Measurements from ENCODE around the gene GALE. TPM values are rescaled to one million over a fixed set of nuclear protein-coding genes. Genes with fewer than 3 reads are reported as not detected.

GALE gene
- total and polyA plus RNA-seq, 2 of the 13 experiments (the other 11 are each of a cell fraction or from before 2014, with no cell fraction given), result 85.2 to 88.4 TPM

GRCh38 chr1:23777979-23778814 lies 22.4 kb downstream of the GALE start, which contains the start of gene PITHD1 (continued):
- TF ChIP-seq YEATS2 (CRISPR knock-in tag; IDR thresholded peaks at IDR 0.05; ENCODE audit: borderline replicate concordance) (peak; percentile 79), GPBP1L1 (CRISPR knock-in tag; IDR thresholded peaks at IDR 0.05) (no peak), ZNF124 (CRISPR knock-in tag; IDR thresholded peaks at IDR 0.05) (no peak), HNRNPUL1 (IDR thresholded peaks at IDR 0.05; ENCODE audit: low read depth, low read length) (no peak), GLI4 (CRISPR knock-in tag; IDR thresholded peaks at IDR 0.05; ENCODE audit: borderline replicate concordance) (no peak), ZBTB42 (CRISPR knock-in tag; IDR thresholded peaks at IDR 0.05) (peak; percentile 73; the same call in 1 of the 2 replicates), ZBTB7B (CRISPR knock-in tag; IDR thresholded peaks at IDR 0.05) (peak; percentile 37; the same call in 1 of the 2 replicates), PHF20 (CRISPR knock-in tag; IDR thresholded peaks at IDR 0.05) (peak; percentile 77), FOXP4 (CRISPR knock-in tag; IDR thresholded peaks at IDR 0.05) (peak; percentile 29; the same call in 1 of the 2 replicates), ZSCAN30 (CRISPR knock-in tag; IDR thresholded peaks at IDR 0.05) (peak; percentile 20; the same call in 1 of the 2 replicates), MYPOP (CRISPR knock-in tag; IDR thresholded peaks at IDR 0.05) (peak; percentile 87), ZNF75D (CRISPR knock-in tag; IDR thresholded peaks at IDR 0.05; ENCODE audit: borderline replicate concordance) (no peak), CCDC6 (CRISPR knock-in tag; IDR thresholded peaks at IDR 0.05) (peak; percentile 55; the same call in 1 of the 2 replicates), CERS6 (CRISPR knock-in tag; IDR thresholded peaks at IDR 0.05) (no peak), ZZZ3 (CRISPR knock-in tag; IDR thresholded peaks at IDR 0.05; ENCODE audit: borderline replicate concordance) (no peak; the same call in 1 of the 2 replicates), ZMYM3 (CRISPR knock-in tag; IDR thresholded peaks at IDR 0.05) (no peak), PCBP1 (IDR thresholded peaks at IDR 0.05; ENCODE audit: borderline replicate concordance, low read depth, low read length) (no peak), ISX (CRISPR knock-in tag; conservative IDR thresholded peaks at IDR 0.05) (peak; percentile 84; the same call in 1 of the 2 replicates), ZNF225 (CRISPR knock-in tag; IDR thresholded peaks at IDR 0.05) (no peak), MAX (IDR thresholded peaks at IDR 0.05) (peak; percentile 80), TRIM24 (CRISPR knock-in tag; IDR thresholded peaks at IDR 0.05) (no peak), DNMT3B (CRISPR knock-in tag; conservative IDR thresholded peaks at IDR 0.05) (no peak), ATF1 (CRISPR knock-in tag; IDR thresholded peaks at IDR 0.05) (peak; percentile 48), ZNF570 (CRISPR knock-in tag; IDR thresholded peaks at IDR 0.05; ENCODE audit: borderline replicate concordance) (no peak), U2AF2 (IDR thresholded peaks at IDR 0.05; ENCODE audit: low read depth, low read length) (no peak), GATAD1 (CRISPR knock-in tag; IDR thresholded peaks at IDR 0.05) (peak; percentile 89)
